GM18517 (cell line): ENCODE data around the gene NFE2L1.
A peak's percentile ranks its signal among the peaks of the same experiment; 100 is the strongest.

Experiments
- ATAC-seq: cut with Tn5 transposase; IDR thresholded peaks from one replicate; pipeline ENCODE4 v1.9.1; 2021; ENCODE audit warnings: mild to moderate bottlenecking, moderate library complexity; ENCODE audit not compliant: unreplicated experiment

The NFE2L1 gene

DNA sequence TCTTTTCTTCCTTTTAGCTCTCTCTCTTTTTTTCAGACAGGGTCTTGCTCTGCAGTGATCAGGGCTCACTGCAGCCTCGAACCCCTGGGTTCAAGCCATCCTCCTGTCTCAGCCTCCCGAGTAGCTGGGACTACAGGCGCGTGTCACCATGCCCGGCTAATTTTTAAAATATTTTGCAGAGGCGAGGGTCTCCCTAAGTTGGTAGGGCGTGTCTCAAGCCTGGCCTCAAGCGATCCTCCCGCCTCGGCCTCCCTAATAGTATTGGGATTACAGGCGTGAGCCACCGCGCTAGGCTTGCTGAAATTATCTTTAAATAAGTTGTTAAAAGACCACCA, 58.6 kb downstream of the NFE2L1 start:
- ATAC-seq = no peak

- peak; percentile 67 for ATAC-seq
Observed at GRCh38 chr17:48107137-48108055, 59.2 kb downstream of the NFE2L1 start, which contains the start of gene SNX11. Gene SNX11 (plus strand): TSS chr17:48107766. CDS start chr17:48112044, 4,278 bp downstream.

DNA sequence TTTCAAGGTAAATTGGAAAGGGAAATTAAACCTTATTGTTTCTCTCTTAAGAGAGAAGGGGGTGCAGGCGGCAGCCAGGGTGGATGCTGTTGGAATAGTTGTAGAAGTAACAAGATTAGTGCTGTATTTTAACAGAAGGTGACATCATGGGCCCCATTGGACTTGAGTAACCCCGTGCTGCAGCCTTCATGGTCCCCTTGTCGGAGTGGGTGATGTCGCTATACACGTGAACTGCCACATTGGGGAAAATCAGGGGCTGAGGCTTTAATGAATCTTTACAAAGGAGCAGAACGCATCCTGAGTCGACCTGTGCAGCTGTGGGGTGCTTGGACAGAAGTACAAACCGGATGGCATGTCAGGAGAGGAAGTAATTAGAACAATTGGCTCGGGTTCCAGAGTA, 62.6 kb downstream of the NFE2L1 start:
- ATAC-seq = no peak
